ENCODE data around the gene ZNF512B. TPM values are rescaled to one million over a fixed set of nuclear protein-coding genes. Genes with fewer than 3 reads are reported as not detected.
A peak's percentile ranks its signal among the peaks of the same experiment; 100 is the strongest.

Gene ZNF512B
- total RNA-seq, 1 experiment from 2014 or later, result 47.9 TPM

GRCh38 chr20:63940071-63940471 is 29.7 kb downstream of the ZNF512B start:
- Mint-ChIP-seq H3K4me3 (ENCODE audit: unreplicated experiment) (no peak overlapping the region), H3K27me3 (ENCODE audit: insufficient read depth, unreplicated experiment) (no peaks in the 10 kb centered on the region), H3K27ac (ENCODE audit: unreplicated experiment) (peak overlapping the region; percentile 79), H3K4me1 (ENCODE audit: low read depth, unreplicated experiment) (peaks cover 7% of the 10 kb centered on the region), H3K9me3 (ENCODE audit: unreplicated experiment) (no peaks in the 10 kb centered on the region), H3K36me3 (ENCODE audit: insufficient read depth, unreplicated experiment) (peaks cover 94% of the 10 kb centered on the region)
- H3K4me3 ChIP-seq (ENCODE audit: low read depth, low read length), result no peak overlapping the region
- TF ChIP-seq, protein P1, sequence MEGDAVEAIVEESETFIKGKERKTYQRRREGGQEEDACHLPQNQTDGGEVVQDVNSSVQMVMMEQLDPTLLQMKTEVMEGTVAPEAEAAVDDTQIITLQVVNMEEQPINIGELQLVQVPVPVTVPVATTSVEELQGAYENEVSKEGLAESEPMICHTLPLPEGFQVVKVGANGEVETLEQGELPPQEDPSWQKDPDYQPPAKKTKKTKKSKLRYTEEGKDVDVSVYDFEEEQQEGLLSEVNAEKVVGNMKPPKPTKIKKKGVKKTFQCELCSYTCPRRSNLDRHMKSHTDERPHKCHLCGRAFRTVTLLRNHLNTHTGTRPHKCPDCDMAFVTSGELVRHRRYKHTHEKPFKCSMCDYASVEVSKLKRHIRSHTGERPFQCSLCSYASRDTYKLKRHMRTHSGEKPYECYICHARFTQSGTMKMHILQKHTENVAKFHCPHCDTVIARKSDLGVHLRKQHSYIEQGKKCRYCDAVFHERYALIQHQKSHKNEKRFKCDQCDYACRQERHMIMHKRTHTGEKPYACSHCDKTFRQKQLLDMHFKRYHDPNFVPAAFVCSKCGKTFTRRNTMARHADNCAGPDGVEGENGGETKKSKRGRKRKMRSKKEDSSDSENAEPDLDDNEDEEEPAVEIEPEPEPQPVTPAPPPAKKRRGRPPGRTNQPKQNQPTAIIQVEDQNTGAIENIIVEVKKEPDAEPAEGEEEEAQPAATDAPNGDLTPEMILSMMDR (IDR thresholded peaks at IDR 0.05; ENCODE audit: insufficient read depth in 1 of 2, low read depth in 1 of 2, low read length in 1 of 2, severe bottlenecking in 1 of 2, unreplicated experiment in 1 of 2), result no peak
- DNase-seq, result peak in 1 of 2 experiments; percentile 55
- ChIA-PET CTCF (no interaction called here), POLR2A (no interaction called here)
- TSS peak; percentile 39 for BruUV-seq (replicated peaks)
- no peaks in the 10 kb centered on the region for H3K27me3 ChIP-seq (replicated peaks; ENCODE audit: control insufficient read depth, insufficient read depth, low read length)
- 0 out of 2 replicates have a peak, but pooled peaks cover 4% of the 10 kb centered on the region for H3K9me3 ChIP-seq
- no peaks in the 10 kb centered on the region for H3K4me1 ChIP-seq
- H3K36me3 ChIP-seq (ENCODE audit: control insufficient read depth, insufficient read depth, low read length), result peaks cover 26% of the 10 kb centered on the region
- intact Hi-C loops (cut with micrococcal nuclease; ENCODE audit: unreplicated experiment), result no loop called here

- intact Hi-C loops (cut with micrococcal nuclease; ENCODE audit: unreplicated experiment), result no loop called here
- no TSS peak for BruUV-seq (replicated peaks)
- no peaks in the 10 kb centered on the region for H3K27me3 ChIP-seq (replicated peaks; ENCODE audit: control insufficient read depth, insufficient read depth, low read length)
- peaks cover 26% of the 10 kb centered on the region for H3K36me3 ChIP-seq (ENCODE audit: control insufficient read depth, insufficient read depth, low read length)
- CTCF ChIA-PET, result no interaction called here
- H3K4me3 ChIP-seq (ENCODE audit: low read depth, low read length), result no peak overlapping the region
- DNase-seq, result peak in 1 of 2 experiments; percentile 54
- H3K36me3 Mint-ChIP-seq (ENCODE audit: insufficient read depth, unreplicated experiment), result peaks cover 94% of the 10 kb centered on the region
- no peaks in the 10 kb centered on the region for H3K27me3 Mint-ChIP-seq (ENCODE audit: insufficient read depth, unreplicated experiment)
- no peaks in the 10 kb centered on the region for H3K9me3 Mint-ChIP-seq (ENCODE audit: unreplicated experiment)
- TF ChIP-seq, protein P1 (IDR thresholded peaks at IDR 0.05; ENCODE audit: insufficient read depth in 1 of 2, low read depth in 1 of 2, low read length in 1 of 2, severe bottlenecking in 1 of 2, unreplicated experiment in 1 of 2), result no peak
- H3K4me1 ChIP-seq, result no peaks in the 10 kb centered on the region
- no peak overlapping the region for H3K27ac Mint-ChIP-seq (ENCODE audit: unreplicated experiment)
- H3K4me3 Mint-ChIP-seq (ENCODE audit: unreplicated experiment), result no peak overlapping the region
- 0 out of 2 replicates have a peak, but pooled peaks cover 4% of the 10 kb centered on the region for H3K9me3 ChIP-seq
- POLR2A ChIA-PET, result no interaction called here
- peaks cover 7% of the 10 kb centered on the region for H3K4me1 Mint-ChIP-seq (ENCODE audit: low read depth, unreplicated experiment)
Observed at GRCh38 chr20:63939061-63939935, 30.4 kb downstream of the ZNF512B start.

- DNase-seq, result no peak
- peaks cover 93% of the 10 kb centered on the region for H3K36me3 Mint-ChIP-seq (ENCODE audit: insufficient read depth, unreplicated experiment)
- Histone ChIP-seq H3K4me3 (ENCODE audit: low read depth, low read length) (no peak overlapping the region), H3K4me1 (no peaks in the 10 kb centered on the region), H3K36me3 (ENCODE audit: control insufficient read depth, insufficient read depth, low read length) (peaks cover 19% of the 10 kb centered on the region), H3K27me3 (replicated peaks; ENCODE audit: control insufficient read depth, insufficient read depth, low read length) (no peaks in the 10 kb centered on the region), H3K9me3 (0 out of 2 replicates have a peak, but pooled peaks cover 4% of the 10 kb centered on the region)
- ChIA-PET POLR2A (no interaction called here), CTCF (interaction anchor here (1.1 kb wide), 1 partner anchor 36 kb away, joined by 3 read pairs; no protein-coding TSS in a partner anchor)
- intact Hi-C loops (cut with micrococcal nuclease; ENCODE audit: unreplicated experiment), result no loop called here
- no peaks in the 10 kb centered on the region for H3K9me3 Mint-ChIP-seq (ENCODE audit: unreplicated experiment)
- TF ChIP-seq, protein P1 (IDR thresholded peaks at IDR 0.05; ENCODE audit: insufficient read depth in 1 of 2, low read depth in 1 of 2, low read length in 1 of 2, severe bottlenecking in 1 of 2, unreplicated experiment in 1 of 2), result no peak
- BruUV-seq (replicated peaks), result no TSS peak
- no peak overlapping the region for H3K4me3 Mint-ChIP-seq (ENCODE audit: unreplicated experiment)
- H3K4me1 Mint-ChIP-seq (ENCODE audit: low read depth, unreplicated experiment), result peaks cover 6% of the 10 kb centered on the region
- H3K27ac Mint-ChIP-seq (ENCODE audit: unreplicated experiment), result no peak overlapping the region
- H3K27me3 Mint-ChIP-seq (ENCODE audit: insufficient read depth, unreplicated experiment), result no peaks in the 10 kb centered on the region
Observed at GRCh38 chr20:63937596-63937995, 32.1 kb downstream of the ZNF512B start.

All from Caco-2 (cell line).